Measurements from ENCODE around the gene CITED2. TPM values are rescaled to one million over a fixed set of nuclear protein-coding genes. Genes with fewer than 3 reads are reported as not detected.

CITED2 gene
- total RNA-seq, 1 experiment from 2014 or later: 110 TPM

DNA sequence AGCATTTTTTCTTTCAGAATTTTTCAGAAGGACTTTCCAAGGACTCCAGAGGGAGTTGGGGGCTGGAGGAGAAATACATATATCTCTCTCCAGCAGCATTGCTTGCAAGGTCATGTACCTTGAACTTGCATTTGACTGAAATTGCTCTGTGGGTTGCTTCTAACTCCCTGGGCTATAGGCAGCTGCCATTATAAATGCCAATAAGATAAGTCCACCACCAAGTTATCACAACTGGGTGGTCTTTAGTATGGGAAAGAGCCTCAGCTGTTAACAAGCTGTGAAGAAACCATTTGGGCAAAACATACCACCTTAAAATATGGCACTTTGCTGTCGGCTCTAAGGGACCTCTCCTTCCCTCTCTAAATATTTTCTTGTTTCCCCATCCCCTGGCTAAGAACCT is 20.9 kb upstream of the CITED2 start:
- Mint-ChIP-seq H3K27ac (no peak overlapping the region), H3K36me3 (ENCODE audit: insufficient read depth in 1 of 3, low read depth in 3 of 3) (peaks cover 0 to 4% (median 0%) of the 10 kb centered on the region in 3 experiments; a peak in 1 of 7 replicates), H3K4me1 (peaks cover 8 to 16% of the 10 kb centered on the region in 2 experiments), H3K9me3 (peaks cover 0 to 4% of the 10 kb centered on the region in 2 experiments; a peak in 1 of 5 replicates), H3K27me3 (ENCODE audit: low read depth) (peaks cover 77% of the 10 kb centered on the region), H3K4me3 (no peak overlapping the region)
- Histone ChIP-seq H3K9me3 (ENCODE audit: control insufficient read depth, low read depth, low read length) (no peaks in the 10 kb centered on the region), H2BK5ac (ENCODE audit: insufficient read length, low read length) (no peak overlapping the region), H2BK20ac (ENCODE audit: low read depth, low read length, poor library complexity, severe bottlenecking) (no peak overlapping the region), H3K23ac (ENCODE audit: insufficient read length, low read depth, low read length) (no peak overlapping the region), H3K9ac (ENCODE audit: extremely low read depth, insufficient read length, low read length) (no peak overlapping the region), H3K4me1 (ENCODE audit: insufficient read depth, low read length) (peaks cover 3% of the 10 kb centered on the region; the same call in 1 of the 2 replicates), H4K5ac (ENCODE audit: insufficient read length, low read depth, low read length) (no peak overlapping the region), H3K4me2 (ENCODE audit: insufficient read depth, insufficient read length, low read length) (no peak overlapping the region), H3K23me2 (ENCODE audit: insufficient read length, low read depth, low read length, poor library complexity, severe bottlenecking) (no peaks in the 10 kb centered on the region), H2BK12ac (ENCODE audit: insufficient read length, low read depth, low read length) (no peak overlapping the region), H2AFZ (ENCODE audit: low read length) (no peak overlapping the region), H3K56ac (ENCODE audit: insufficient read length, low read depth, low read length) (no peak overlapping the region), H3K79me2 (ENCODE audit: insufficient read depth, low read length) (no peaks in the 10 kb centered on the region), H2BK15ac (ENCODE audit: low read depth, low read length) (no peak overlapping the region), H3K27me3 (ENCODE audit: insufficient read depth, low read length) (peaks cover 20% of the 10 kb centered on the region), H4K20me1 (ENCODE audit: control insufficient read depth, insufficient read depth, insufficient read length) (no peaks in the 10 kb centered on the region), H2AK5ac (ENCODE audit: insufficient read length, low read length) (no peak overlapping the region), H2BK120ac (ENCODE audit: low read depth, low read length, poor library complexity, severe bottlenecking) (no peak overlapping the region), H4K8ac (replicated peaks; ENCODE audit: insufficient read length, low read depth, low read length) (no peak overlapping the region), H3T11ph (ENCODE audit: low read length) (no peak overlapping the region), H3K18ac (ENCODE audit: insufficient read length, low read depth, low read length) (no peak overlapping the region), H3K4ac (ENCODE audit: low read depth, low read length) (no peak overlapping the region), H3K27ac (ENCODE audit: insufficient read length, low read depth, low read length) (no peak overlapping the region), H3K79me1 (ENCODE audit: insufficient read depth, low read depth, low read length, poor library complexity, severe bottlenecking) (no peaks in the 10 kb centered on the region), H4K91ac (ENCODE audit: insufficient read length, low read depth, low read length) (no peak overlapping the region), H3K14ac (ENCODE audit: insufficient read depth, low read length) (no peak overlapping the region)
- no peak for DNase-seq
- WGBS (ENCODE audit: extremely low coverage, insufficient read length, low lambda C conversion rate): no CpG with 5 or more reads among the region's 1 CpG
- TF ChIP-seq, protein P1, sequence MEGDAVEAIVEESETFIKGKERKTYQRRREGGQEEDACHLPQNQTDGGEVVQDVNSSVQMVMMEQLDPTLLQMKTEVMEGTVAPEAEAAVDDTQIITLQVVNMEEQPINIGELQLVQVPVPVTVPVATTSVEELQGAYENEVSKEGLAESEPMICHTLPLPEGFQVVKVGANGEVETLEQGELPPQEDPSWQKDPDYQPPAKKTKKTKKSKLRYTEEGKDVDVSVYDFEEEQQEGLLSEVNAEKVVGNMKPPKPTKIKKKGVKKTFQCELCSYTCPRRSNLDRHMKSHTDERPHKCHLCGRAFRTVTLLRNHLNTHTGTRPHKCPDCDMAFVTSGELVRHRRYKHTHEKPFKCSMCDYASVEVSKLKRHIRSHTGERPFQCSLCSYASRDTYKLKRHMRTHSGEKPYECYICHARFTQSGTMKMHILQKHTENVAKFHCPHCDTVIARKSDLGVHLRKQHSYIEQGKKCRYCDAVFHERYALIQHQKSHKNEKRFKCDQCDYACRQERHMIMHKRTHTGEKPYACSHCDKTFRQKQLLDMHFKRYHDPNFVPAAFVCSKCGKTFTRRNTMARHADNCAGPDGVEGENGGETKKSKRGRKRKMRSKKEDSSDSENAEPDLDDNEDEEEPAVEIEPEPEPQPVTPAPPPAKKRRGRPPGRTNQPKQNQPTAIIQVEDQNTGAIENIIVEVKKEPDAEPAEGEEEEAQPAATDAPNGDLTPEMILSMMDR (conservative IDR thresholded peaks at IDR 0.05): no peak
